ENCODE results near the gene TANK. TPM values are rescaled to one million over a fixed set of nuclear protein-coding genes. Genes with fewer than 3 reads are reported as not detected.

Gene TANK
- total RNA-seq, 2 donors from 2014 or later = 28.5 to 40.2 TPM

GRCh38 chr2:161230959-161231358 lies 70.7 kb downstream of the TANK start:
- TF ChIP-seq POLR2A (IDR thresholded peaks at IDR 0.05) = no peak
- DNase-seq = no peak
- Histone ChIP-seq H3K4me3 (no peak overlapping the region), H3K4me1 (no peaks in the 10 kb centered on the region), H3K27ac (no peak overlapping the region), H3K9me3 (no peaks in the 10 kb centered on the region), H3K36me3 (replicated peaks in 1 of 2; ENCODE audit: insufficient read depth in 1 of 2, low read depth in 2 of 2) (peaks cover 0 to 8% of the 10 kb centered on the region in 2 donors), H3K27me3 (no peaks in the 10 kb centered on the region)
- intact Hi-C loops (cut with DNase I) = no loop called here
- ATAC-seq = no peak
- WGBS, 2 donors = 88 to 89% methylated on average over 4 of the region's 4 CpGs

GRCh38 chr2:161232571-161232970 lies 72.3 kb downstream of the TANK start:
- no peaks in the 10 kb centered on the region for H3K27me3 ChIP-seq
- H3K4me1 ChIP-seq = peaks cover 6% of the 10 kb centered on the region
- H3K27ac ChIP-seq = no peak overlapping the region
- no peak overlapping the region for H3K4me3 ChIP-seq
- peaks cover 0 to 8% of the 10 kb centered on the region in 2 donors for H3K36me3 ChIP-seq (replicated peaks in 1 of 2; ENCODE audit: insufficient read depth in 1 of 2, low read depth in 2 of 2)
- DNase-seq (no peak), ATAC-seq (no peak)
- H3K9me3 ChIP-seq = no peaks in the 10 kb centered on the region
- TF ChIP-seq, protein P1, sequence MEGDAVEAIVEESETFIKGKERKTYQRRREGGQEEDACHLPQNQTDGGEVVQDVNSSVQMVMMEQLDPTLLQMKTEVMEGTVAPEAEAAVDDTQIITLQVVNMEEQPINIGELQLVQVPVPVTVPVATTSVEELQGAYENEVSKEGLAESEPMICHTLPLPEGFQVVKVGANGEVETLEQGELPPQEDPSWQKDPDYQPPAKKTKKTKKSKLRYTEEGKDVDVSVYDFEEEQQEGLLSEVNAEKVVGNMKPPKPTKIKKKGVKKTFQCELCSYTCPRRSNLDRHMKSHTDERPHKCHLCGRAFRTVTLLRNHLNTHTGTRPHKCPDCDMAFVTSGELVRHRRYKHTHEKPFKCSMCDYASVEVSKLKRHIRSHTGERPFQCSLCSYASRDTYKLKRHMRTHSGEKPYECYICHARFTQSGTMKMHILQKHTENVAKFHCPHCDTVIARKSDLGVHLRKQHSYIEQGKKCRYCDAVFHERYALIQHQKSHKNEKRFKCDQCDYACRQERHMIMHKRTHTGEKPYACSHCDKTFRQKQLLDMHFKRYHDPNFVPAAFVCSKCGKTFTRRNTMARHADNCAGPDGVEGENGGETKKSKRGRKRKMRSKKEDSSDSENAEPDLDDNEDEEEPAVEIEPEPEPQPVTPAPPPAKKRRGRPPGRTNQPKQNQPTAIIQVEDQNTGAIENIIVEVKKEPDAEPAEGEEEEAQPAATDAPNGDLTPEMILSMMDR (IDR thresholded peaks at IDR 0.05) = no peak
- TF ChIP-seq POLR2A (IDR thresholded peaks at IDR 0.05) = no peak
- intact Hi-C loops (cut with DNase I) = no loop called here

- Histone ChIP-seq H3K27me3 (no peaks in the 10 kb centered on the region), H3K4me3 (no peak overlapping the region), H3K9me3 (no peaks in the 10 kb centered on the region), H3K36me3 (replicated peaks in 1 of 2; ENCODE audit: insufficient read depth in 1 of 2, low read depth in 2 of 2) (peaks cover 0 to 5% of the 10 kb centered on the region in 2 donors), H3K27ac (no peak overlapping the region), H3K4me1 (peaks cover 12% of the 10 kb centered on the region)
- DNase-seq = no peak
- intact Hi-C loops (cut with DNase I) = no loop called here
- no peak for ATAC-seq
- WGBS, 2 donors = 78 to 83% methylated on average over 2 of the region's 2 CpGs
- TF ChIP-seq, protein P1 (IDR thresholded peaks at IDR 0.05) = no peak
- TF ChIP-seq POLR2A (IDR thresholded peaks at IDR 0.05) = no peak
Measured at GRCh38 chr2:161233858-161234431, 73.7 kb downstream of the TANK start.

GRCh38 chr2:161234627-161235026 lies 74.4 kb downstream of the TANK start:
- WGBS, 2 donors = 52 to 56% methylated on average over 2 of the region's 2 CpGs
- ATAC-seq (no peak), DNase-seq (no peak)
- intact Hi-C loops (cut with DNase I) = no loop called here
- TF ChIP-seq POLR2A (IDR thresholded peaks at IDR 0.05) = no peak
- TF ChIP-seq, protein P1 (IDR thresholded peaks at IDR 0.05) = no peak
- Histone ChIP-seq H3K4me1 (peaks cover 12% of the 10 kb centered on the region), H3K27me3 (no peaks in the 10 kb centered on the region), H3K27ac (no peak overlapping the region), H3K4me3 (no peak overlapping the region), H3K36me3 (replicated peaks in 1 of 2; ENCODE audit: insufficient read depth in 1 of 2, low read depth in 2 of 2) (peaks cover 0 to 3% of the 10 kb centered on the region in 2 donors), H3K9me3 (no peaks in the 10 kb centered on the region)

DNA sequence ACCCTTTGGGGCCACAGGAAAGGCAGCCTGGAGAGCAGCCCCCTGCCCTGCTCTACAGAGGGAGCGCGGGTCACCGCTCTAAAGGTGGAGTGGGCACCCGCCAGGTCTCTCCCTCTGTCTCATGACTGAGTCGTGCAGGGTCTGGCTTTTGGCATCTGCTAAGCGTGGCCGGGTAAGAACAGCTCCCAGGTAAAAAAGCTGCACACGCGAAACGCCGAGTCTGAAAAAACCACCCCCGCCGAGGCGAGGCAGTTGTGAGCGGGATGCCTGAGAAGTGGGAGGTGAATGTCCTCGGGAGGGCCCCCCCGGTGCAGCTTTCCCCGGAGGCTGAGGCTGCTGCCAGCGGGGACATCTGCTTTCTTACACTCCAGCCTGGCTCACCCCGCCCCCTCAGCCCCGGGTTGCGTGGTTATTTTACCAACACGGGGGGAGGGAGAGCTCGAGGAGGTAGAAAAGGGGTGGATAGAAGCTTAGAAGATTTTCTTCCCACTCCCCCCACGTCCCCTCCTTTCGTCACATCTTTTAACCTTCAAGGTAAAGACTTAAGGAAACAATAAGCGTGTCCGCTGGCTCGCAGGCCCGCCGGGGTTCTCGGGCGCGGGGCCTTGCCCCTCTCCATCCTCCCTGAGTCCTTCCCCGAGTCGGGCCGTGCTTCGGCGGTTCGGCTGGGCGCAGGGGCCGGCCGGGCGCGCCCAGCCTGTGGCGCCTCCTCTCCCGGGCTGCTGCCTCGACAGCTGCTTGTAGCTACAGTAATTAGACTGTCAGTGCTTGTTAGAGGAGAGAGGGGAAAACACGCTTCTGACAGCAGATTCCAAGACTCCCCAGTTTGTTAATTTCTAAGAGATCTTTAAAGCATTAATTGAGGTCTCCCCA lies 77.4 kb downstream of the TANK start:
- Histone ChIP-seq H3K4me3 (peak overlapping the region in 1 of 2 donors; percentile 18), H3K27ac (peak overlapping the region in 1 of 4 donors; percentile 14), H3K27me3 (no peaks in the 10 kb centered on the region), H3K9me3 (no peaks in the 10 kb centered on the region), H3K36me3 (replicated peaks in 1 of 2; ENCODE audit: insufficient read depth in 1 of 2, low read depth in 2 of 2) (no peaks in the 10 kb centered on the region), H3K4me1 (peaks cover 12% of the 10 kb centered on the region)
- TF ChIP-seq, protein P1 (IDR thresholded peaks at IDR 0.05) = no peak
- peak in 2 of 3 donors; percentile 4 to 13 for TF ChIP-seq POLR2A (IDR thresholded peaks at IDR 0.05)
- ATAC-seq (peak; percentile 61), DNase-seq (peak; percentile 31 to 55 (median 43))
- WGBS, 2 donors = 4 to 10% methylated on average over 24 to 49 of the region's 49 CpGs
- intact Hi-C loops (cut with DNase I) = no loop called here

Measured in body of pancreas (tissue), 4 donors.